ENCODE data around the gene PNPLA5. TPM values are rescaled to one million over a fixed set of nuclear protein-coding genes. Genes with fewer than 3 reads are reported as not detected.

The PNPLA5 gene
- total and polyA plus RNA-seq, 9 of the 15 experiments (the other 6 are each of a cell fraction or from before 2014, with no cell fraction given) = not detected

DNA sequence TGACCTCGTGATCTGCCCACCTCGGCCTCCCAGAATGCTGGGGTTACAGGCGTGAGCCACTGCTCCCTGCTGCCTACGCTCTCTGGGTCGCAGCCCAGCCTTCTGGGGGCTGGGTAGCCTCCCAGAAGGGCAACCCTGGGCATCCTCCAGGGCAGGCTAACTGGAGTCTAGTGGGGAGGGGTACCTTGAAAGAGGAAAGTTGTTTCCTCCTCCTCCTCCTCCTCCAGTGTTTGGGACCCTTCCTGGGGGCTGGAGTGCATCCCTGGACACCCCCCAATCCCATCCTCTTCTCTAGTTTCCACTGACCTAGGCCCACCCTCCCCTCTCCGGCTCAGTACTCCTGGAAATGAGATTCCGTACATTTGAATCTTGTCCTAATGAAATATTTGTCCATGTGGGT lies 33.1 kb upstream of the PNPLA5 start:
- in situ Hi-C loops (cut with MboI) = no loop called here
- intact Hi-C loops (cut with micrococcal nuclease) = no loop called here
- H4K20me1 ChIP-seq (replicated peaks; ENCODE audit: control insufficient read depth, insufficient read depth, low read length) = no peaks in the 10 kb centered on the region
- H3K4me2 ChIP-seq (ENCODE audit: insufficient read depth, low read length) = no peak overlapping the region
- no peak for FAIRE-seq
- H3K9ac ChIP-seq (ENCODE audit: insufficient read depth in 1 of 2, low read depth in 2 of 2, low read length in 2 of 2) = no peak overlapping the region
- no TSS peak for BruUV-seq (replicated peaks)
- ATAC-seq = no peak
- H3K27me3 ChIP-seq (ENCODE audit: control insufficient read depth in 2 of 2, insufficient read depth in 2 of 2, low read length in 2 of 2) = peaks cover 6 to 19% of the 10 kb centered on the region in 2 experiments; a peak in 4 of 5 replicates
- WGBS (ENCODE audit: insufficient coverage, low coverage, missing lambda C conversion rate) = 49% methylated on average over 2 of the region's 7 CpGs
- H3K36me3 ChIP-seq (ENCODE audit: control insufficient read depth, insufficient read depth, low read length) = no peaks in the 10 kb centered on the region
- TF ChIP-seq TSC22D4 (tag; IDR thresholded peaks at IDR 0.05) (no peak), TFAM (CRISPR knock-in tag; conservative IDR thresholded peaks at IDR 0.05) (no peak), ZNF384 (IDR thresholded peaks at IDR 0.05; ENCODE audit: low read depth, low read length) (no peak), NFIC (IDR thresholded peaks at IDR 0.05) (no peak), SMAD2 (IDR thresholded peaks at IDR 0.05; ENCODE audit: low read depth, low read length) (no peak), SMAD3 (CRISPR knock-in tag; conservative IDR thresholded peaks at IDR 0.05) (no peak), CC2D1A (IDR thresholded peaks at IDR 0.05) (no peak), XRCC3 (IDR thresholded peaks at IDR 0.05) (no peak)
- TF ChIP-seq, protein P1, sequence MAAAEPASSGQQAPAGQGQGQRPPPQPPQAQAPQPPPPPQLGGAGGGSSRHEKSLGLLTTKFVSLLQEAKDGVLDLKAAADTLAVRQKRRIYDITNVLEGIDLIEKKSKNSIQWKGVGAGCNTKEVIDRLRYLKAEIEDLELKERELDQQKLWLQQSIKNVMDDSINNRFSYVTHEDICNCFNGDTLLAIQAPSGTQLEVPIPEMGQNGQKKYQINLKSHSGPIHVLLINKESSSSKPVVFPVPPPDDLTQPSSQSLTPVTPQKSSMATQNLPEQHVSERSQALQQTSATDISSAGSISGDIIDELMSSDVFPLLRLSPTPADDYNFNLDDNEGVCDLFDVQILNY (CRISPR knock-in tag; IDR thresholded peaks at IDR 0.05) = no peak
- H3K4me3 ChIP-seq = no peak overlapping the region
- H3K9me3 ChIP-seq (replicated peaks; ENCODE audit: control insufficient read depth, insufficient read depth, low read depth, low read length) = no peaks in the 10 kb centered on the region
- H3K27ac ChIP-seq (ENCODE audit: extremely low read depth, low read depth, low read length) = no peak overlapping the region
- ChIA-PET POLR2A (no interaction called here), CTCF (ENCODE audit: low intra/inter-chr PET ratio) (no interaction called here)
- no peaks in the 10 kb centered on the region for H3K9me1 ChIP-seq (ENCODE audit: control insufficient read depth, insufficient read depth, low read length)
- H3K79me2 ChIP-seq (ENCODE audit: control insufficient read depth, insufficient read depth, low read length) = no peaks in the 10 kb centered on the region
- DNase-seq (ENCODE audit: extremely low read depth in 1 of 4, low spot score in 3 of 4) = no peak
- H2AFZ ChIP-seq (ENCODE audit: low read depth, low read length) = no peak overlapping the region
- peaks cover 2 to 9% of the 10 kb centered on the region in 2 experiments; a peak in 3 of 5 replicates for H3K4me1 ChIP-seq (replicated peaks in 1 of 2; ENCODE audit: control insufficient read depth in 2 of 2, insufficient read depth in 2 of 2, low read length in 2 of 2)
